Putamen (tissue), 1 donor: ENCODE measurements around the gene DLGAP1.
"Not testable (repeated sequence)": the region's sequence is repeated elsewhere in the genome, so short reads cannot be mapped to it uniquely, and the experiment has no call there.

ENCODE experiments used
- DNase-seq: peaks from one replicate; pipeline ENCODE4 v3.0.0-alpha.2; 2016; ENCODE audit warnings: low spot score

The DLGAP1 gene

GRCh38 chr18:4455113-4455811 lies at the start of gene DLGAP1:
Gene DLGAP1, minus strand, starts transcription at chr18:4455307.
- DNase-seq = no peak

- DNase-seq = not testable (repeated sequence)
These were observed 39.7 kb upstream of the DLGAP1 start for GRCh38 chr18:4494703-4495284.

- DNase-seq = no peak
These were observed 13.4 kb upstream of the DLGAP1 start for GRCh38 chr18:4468511-4468910.

- DNase-seq = no peak
These were observed 482 bp downstream of the DLGAP1 start for GRCh38 chr18:4454537-4455112.

- no peak for DNase-seq
These were observed 1.1 kb downstream of the DLGAP1 start for GRCh38 chr18:4453874-4454536.

- DNase-seq = peak; percentile 42
These were observed 1.6 kb downstream of the DLGAP1 start for GRCh38 chr18:4453567-4453873.

GRCh38 chr18:4450065-4450658 lies 4.9 kb downstream of the DLGAP1 start:
- DNase-seq = no peak

GRCh38 chr18:4445902-4446301 lies 9.2 kb downstream of the DLGAP1 start:
- no peak for DNase-seq

GRCh38 chr18:4444306-4444705 lies 10.8 kb downstream of the DLGAP1 start:
- no peak for DNase-seq

GRCh38 chr18:4441098-4441497 lies 14.0 kb downstream of the DLGAP1 start:
- DNase-seq = no peak

- no peak for DNase-seq
These were observed 16.2 kb downstream of the DLGAP1 start for GRCh38 chr18:4438938-4439337.

GRCh38 chr18:4433717-4434116 lies 21.4 kb downstream of the DLGAP1 start:
- no peak for DNase-seq

GRCh38 chr18:4430836-4431235 lies 24.3 kb downstream of the DLGAP1 start:
- DNase-seq = no peak

- no peak for DNase-seq
These were observed 37.4 kb downstream of the DLGAP1 start for GRCh38 chr18:4417714-4418113.

- no peak for DNase-seq
These were observed 38.1 kb downstream of the DLGAP1 start for GRCh38 chr18:4416976-4417375.

GRCh38 chr18:4412286-4412685 lies 42.8 kb downstream of the DLGAP1 start:
- no peak for DNase-seq

- DNase-seq = no peak
These were observed 48.3 kb downstream of the DLGAP1 start for GRCh38 chr18:4406856-4407255.

- no peak for DNase-seq
These were observed 49.1 kb downstream of the DLGAP1 start for GRCh38 chr18:4405965-4406364.

- no peak for DNase-seq
These were observed 51.3 kb downstream of the DLGAP1 start for GRCh38 chr18:4403836-4404235.

- DNase-seq = no peak
These were observed 54.2 kb downstream of the DLGAP1 start for GRCh38 chr18:4400911-4401310.

- no peak for DNase-seq
These were observed 55.2 kb downstream of the DLGAP1 start for GRCh38 chr18:4399929-4400328.

GRCh38 chr18:4394700-4395099 lies 60.4 kb downstream of the DLGAP1 start:
- DNase-seq = no peak

- no peak for DNase-seq
These were observed 63.2 kb downstream of the DLGAP1 start for GRCh38 chr18:4391859-4392258.
